ENCODE data around the gene CLC. TPM values are rescaled to one million over a fixed set of nuclear protein-coding genes. Genes with fewer than 3 reads are reported as not detected.
A peak's percentile ranks its signal among the peaks of the same experiment; 100 is the strongest.

CLC gene
- total RNA-seq, 2 donors from 2014 or later = not detected

GRCh38 chr19:39733841-39734240 is 4.0 kb downstream of the CLC start:
- DNase-seq = no peak
- Histone ChIP-seq H3K36me3 (replicated peaks in 1 of 2; ENCODE audit: insufficient read depth in 1 of 2, low read depth in 2 of 2) (no peaks in the 10 kb centered on the region), H3K4me3 (no peak overlapping the region), H3K4me1 (no peaks in the 10 kb centered on the region), H3K9me3 (no peaks in the 10 kb centered on the region), H3K27me3 (no peaks in the 10 kb centered on the region), H3K27ac (no peak overlapping the region)
- intact Hi-C loops (cut with DNase I) = no loop called here
- TF ChIP-seq POLR2A (IDR thresholded peaks at IDR 0.05) = no peak
- no peak for TF ChIP-seq CTCF (IDR thresholded peaks at IDR 0.05)
- WGBS, 2 donors = 81 to 96% methylated on average over 2 of the region's 2 CpGs
- no peak for ATAC-seq

GRCh38 chr19:39731685-39732084 is 6.1 kb downstream of the CLC start:
- ATAC-seq = no peak
- intact Hi-C loops (cut with DNase I) = no loop called here
- H3K36me3 ChIP-seq (replicated peaks in 1 of 2; ENCODE audit: insufficient read depth in 1 of 2, low read depth in 2 of 2) = no peaks in the 10 kb centered on the region
- 81 to 92% methylated on average over 1 of the region's 1 CpG for WGBS, 2 donors
- H3K4me1 ChIP-seq = no peaks in the 10 kb centered on the region
- no peaks in the 10 kb centered on the region for H3K27me3 ChIP-seq
- no peak for DNase-seq
- TF ChIP-seq CTCF (IDR thresholded peaks at IDR 0.05) = no peak
- TF ChIP-seq POLR2A (IDR thresholded peaks at IDR 0.05) = no peak
- H3K27ac ChIP-seq = no peak overlapping the region
- no peak overlapping the region for H3K4me3 ChIP-seq
- H3K9me3 ChIP-seq = no peaks in the 10 kb centered on the region

- Histone ChIP-seq H3K27ac (no peak overlapping the region), H3K4me1 (peaks cover 4% of the 10 kb centered on the region), H3K27me3 (no peaks in the 10 kb centered on the region), H3K36me3 (replicated peaks in 1 of 2; ENCODE audit: insufficient read depth in 1 of 2, low read depth in 2 of 2) (no peaks in the 10 kb centered on the region), H3K4me3 (no peak overlapping the region), H3K9me3 (no peaks in the 10 kb centered on the region)
- TF ChIP-seq POLR2A (IDR thresholded peaks at IDR 0.05) (no peak), CTCF (IDR thresholded peaks at IDR 0.05) (no peak)
- WGBS, 2 donors = 55 to 67% methylated on average over 4 of the region's 4 CpGs
- no peak for DNase-seq
- intact Hi-C loops (cut with DNase I) = no loop called here
- no peak for ATAC-seq
Measured at GRCh38 chr19:39729594-39729993, 8.2 kb downstream of the CLC start.

GRCh38 chr19:39728040-39728439 is 9.8 kb downstream of the CLC start:
- WGBS, 2 donors = 33 to 34% methylated on average over 4 to 6 of the region's 6 CpGs
- no peak for ATAC-seq
- Histone ChIP-seq H3K4me1 (peaks cover 4% of the 10 kb centered on the region), H3K9me3 (no peaks in the 10 kb centered on the region), H3K27me3 (no peaks in the 10 kb centered on the region), H3K4me3 (no peak overlapping the region), H3K36me3 (replicated peaks in 1 of 2; ENCODE audit: insufficient read depth in 1 of 2, low read depth in 2 of 2) (no peaks in the 10 kb centered on the region), H3K27ac (no peak overlapping the region)
- TF ChIP-seq POLR2A (IDR thresholded peaks at IDR 0.05) = no peak
- TF ChIP-seq CTCF (IDR thresholded peaks at IDR 0.05) = no peak
- intact Hi-C loops (cut with DNase I) = no loop called here
- DNase-seq = peak in 1 of 4 donors; percentile 12

GRCh38 chr19:39727070-39727800 is 10.6 kb downstream of the CLC start:
- TF ChIP-seq POLR2A (IDR thresholded peaks at IDR 0.05) = no peak
- no peak for TF ChIP-seq CTCF (IDR thresholded peaks at IDR 0.05)
- Histone ChIP-seq H3K27ac (no peak overlapping the region), H3K27me3 (no peaks in the 10 kb centered on the region), H3K4me1 (peaks cover 4% of the 10 kb centered on the region), H3K36me3 (replicated peaks in 1 of 2; ENCODE audit: insufficient read depth in 1 of 2, low read depth in 2 of 2) (no peaks in the 10 kb centered on the region), H3K4me3 (no peak overlapping the region), H3K9me3 (no peaks in the 10 kb centered on the region)
- intact Hi-C loops (cut with DNase I) = no loop called here
- 80 to 81% methylated on average over 10 of the region's 10 CpGs for WGBS, 2 donors
- no peak for DNase-seq
- no peak for ATAC-seq
